HepG2 (cell line): Measurements from ENCODE around the gene ANKRD40CL. TPM values are rescaled to one million over a fixed set of nuclear protein-coding genes. Genes with fewer than 3 reads are reported as not detected.

Source experiments
- BCL6 ChIP-seq: IDR thresholded peaks from 2 replicates; pipeline ENCODE4 v1.6.1; 2016; ENCODE audit warnings: missing genetic modification reagents, missing compliant biosample characterization
- KAT8 ChIP-seq: IDR thresholded peaks from 2 replicates; pipeline ENCODE4 v1.6.1; 2016; ENCODE audit warnings: missing genetic modification reagents, missing compliant biosample characterization
- KLF13 ChIP-seq: sonication (generic); formaldehyde crosslinking; IDR thresholded peaks from 2 replicates; pipeline ENCODE4 v1.4.0; 2020; ENCODE audit warnings: mild to moderate bottlenecking, missing genetic modification reagents
- KLF15 ChIP-seq: sonication (generic); formaldehyde crosslinking; IDR thresholded peaks from 2 replicates; pipeline ENCODE4 v1.8.1; 2023; ENCODE audit warnings: borderline replicate concordance, mild to moderate bottlenecking, inconsistent platforms, missing genetic modification reagents, mixed read lengths
- LCORL ChIP-seq, 2 experiments: fragments of 450-650 bp in 1 of 2; sonication (generic) in 1 of 2; formaldehyde crosslinking in 1 of 2; IDR thresholded peaks; 2 replicates each; pipeline versions ENCODE4 v1.5.0 to v1.6.1; 2017 to 2020; ENCODE audit warnings: antibody characterized with exemption in 1 of 2, missing genetic modification reagents in 1 of 2
- MED1 ChIP-seq: sonication (generic); formaldehyde crosslinking; IDR thresholded peaks from 2 replicates; pipeline ENCODE4 v1.4.0; 2020; ENCODE audit warnings: missing genetic modification reagents
- RBM22 ChIP-seq: fragments of 200-400 bp; formaldehyde crosslinking; optimal IDR thresholded peaks from 2 replicates; pipeline ENCODE3; 2017; ENCODE audit warnings: mild to moderate bottlenecking, low read length, moderate library complexity
- RFXANK ChIP-seq: IDR thresholded peaks from 2 replicates; pipeline ENCODE4 v1.6.1; 2016
- SALL1 ChIP-seq: sonication (generic); formaldehyde crosslinking; IDR thresholded peaks from 2 replicates; pipeline ENCODE4 v1.8.0; 2022; ENCODE audit warnings: mild to moderate bottlenecking, missing genetic modification reagents
- SOX13 ChIP-seq, 3 experiments: fragments of 450-650 bp in 1 of 3; sonication (generic) in 1 of 3; formaldehyde crosslinking in 1 of 3; IDR thresholded peaks in 2 of 3; conservative IDR thresholded peaks in 1 of 3; 2 replicates each; pipeline versions ENCODE4 v1.5.0 to v1.6.1; 2016 to 2020; ENCODE audit warnings: antibody characterized with exemption in 1 of 3, mild to moderate bottlenecking in 1 of 3, missing compliant biosample characterization in 1 of 3, missing genetic modification reagents in 1 of 3, moderate library complexity in 1 of 3
- YY1 ChIP-seq: IDR thresholded peaks from 2 replicates; pipeline ENCODE4 v1.6.1; 2011; ENCODE audit warnings: low read length, low read depth, moderate library complexity, mild to moderate bottlenecking; ENCODE audit not compliant: insufficient read depth, insufficient replicate concordance
- ZMYM2 ChIP-seq: sonication (generic); formaldehyde crosslinking; IDR thresholded peaks from 2 replicates; pipeline ENCODE4 v1.8.0; 2022; ENCODE audit warnings: mild to moderate bottlenecking, missing genetic modification reagents
- ZMYM3 ChIP-seq: sonication (generic); formaldehyde crosslinking; IDR thresholded peaks from 2 replicates; pipeline ENCODE4 v1.5.1; 2020; ENCODE audit warnings: mild to moderate bottlenecking, missing genetic modification reagents
- ZNF101 ChIP-seq: sonication (generic); formaldehyde crosslinking; IDR thresholded peaks from 2 replicates; pipeline ENCODE4 v1.4.0; 2020; ENCODE audit warnings: mild to moderate bottlenecking, low read depth, missing genetic modification reagents, borderline replicate concordance
- ZNF12 ChIP-seq: sonication (generic); formaldehyde crosslinking; IDR thresholded peaks from 2 replicates; pipeline ENCODE4 v1.5.0; 2020; ENCODE audit warnings: missing genetic modification reagents
- ZNF3 ChIP-seq: IDR thresholded peaks from 2 replicates; pipeline ENCODE4 v1.7.0; 2017; ENCODE audit warnings: inconsistent platforms
- ZNF432 ChIP-seq: sonication (generic); formaldehyde crosslinking; IDR thresholded peaks from 2 replicates; pipeline ENCODE4 v1.5.0; 2020; ENCODE audit warnings: missing genetic modification reagents, mild to moderate bottlenecking, borderline replicate concordance
- ZNF619 ChIP-seq: sonication (generic); formaldehyde crosslinking; IDR thresholded peaks from 2 replicates; pipeline ENCODE4 v1.4.0; 2020; ENCODE audit warnings: mild to moderate bottlenecking, missing genetic modification reagents
- polyA plus RNA-seq, 8 experiments: library from polyadenylated mRNA; depleted of rRNA in 3 of 8; stranded (reverse) in 7 of 8; unstranded in 1 of 8; fragments of >200 nt; fragmentation: Illumina TruSeq in 4 of 8; extraction: Trizol in 4 of 8; gene quantifications; 2 replicates each; pipeline versions ENCODE4 v1.2.1 to v1.2.3, GENCODE V29; 2011 to 2016; ENCODE audit warnings: low read depth in 4 of 8, missing spikeins in 1 of 8, mixed read lengths in 1 of 8; ENCODE audit not compliant: insufficient read depth in 1 of 8
- total RNA-seq, 5 experiments: library from RNA; depleted of rRNA; stranded (reverse); fragments of >200 nt; fragmentation: Illumina TruSeq; extraction: Trizol; gene quantifications; 2 replicates each; pipeline ENCODE4 v1.2.3, GENCODE V29; 2016; ENCODE audit warnings: low read depth in 1 of 5
- TF ChIP-seq, protein P1 (sequence below): sonication (generic); formaldehyde crosslinking; IDR thresholded peaks from 2 replicates; pipeline ENCODE4 v1.5.0; 2020; ENCODE audit warnings: mild to moderate bottlenecking, missing genetic modification reagents, moderate library complexity
- TF ChIP-seq, protein P2 (sequence below): IDR thresholded peaks from 2 replicates; pipeline ENCODE4 v1.6.1; 2016; ENCODE audit warnings: low read depth
- TF ChIP-seq, protein P3 (sequence below): sonication (generic); formaldehyde crosslinking; IDR thresholded peaks from 2 replicates; pipeline ENCODE4 v1.5.1; 2020; ENCODE audit warnings: mild to moderate bottlenecking, moderate library complexity, missing genetic modification reagents
- TF ChIP-seq, protein P4 (sequence below): IDR thresholded peaks from 2 replicates; pipeline ENCODE4 v1.6.1; 2016; ENCODE audit warnings: control low read depth
- TF ChIP-seq, protein P5 (sequence below): IDR thresholded peaks from 2 replicates; pipeline ENCODE4 v1.6.1; 2012; ENCODE audit warnings: inconsistent platforms

ANKRD40CL gene
- total and polyA plus RNA-seq, 2 of the 13 experiments (the other 11 are each of a cell fraction or from before 2014, with no cell fraction given): 0.03 to 0.11 TPM

DNA sequence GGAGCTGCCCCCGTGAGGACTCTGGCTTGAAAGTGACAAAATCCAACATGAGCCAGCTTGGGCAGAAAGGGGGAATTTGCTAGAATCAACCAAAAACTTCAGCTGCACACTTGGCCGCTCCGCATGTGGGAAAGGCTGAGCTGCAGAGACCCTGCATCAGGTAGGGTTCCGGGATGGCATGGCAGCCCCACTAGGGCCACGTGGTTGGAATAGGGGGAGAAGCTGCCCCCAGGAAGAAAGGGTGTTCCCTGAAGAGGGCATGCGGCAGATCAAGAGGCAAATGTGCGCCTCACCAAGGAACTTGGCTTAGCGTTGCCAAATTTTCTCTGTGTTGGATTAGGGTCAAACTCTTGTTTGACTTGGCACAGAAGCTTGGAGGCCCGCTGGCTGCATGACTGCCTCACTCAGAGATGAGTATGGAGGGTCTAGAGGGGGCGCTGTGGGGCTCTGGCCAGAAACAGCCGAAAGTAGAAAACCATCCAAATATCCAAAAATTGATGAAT, 38.9 kb upstream of the ANKRD40CL start (continued):
- TF ChIP-seq, protein P1, sequence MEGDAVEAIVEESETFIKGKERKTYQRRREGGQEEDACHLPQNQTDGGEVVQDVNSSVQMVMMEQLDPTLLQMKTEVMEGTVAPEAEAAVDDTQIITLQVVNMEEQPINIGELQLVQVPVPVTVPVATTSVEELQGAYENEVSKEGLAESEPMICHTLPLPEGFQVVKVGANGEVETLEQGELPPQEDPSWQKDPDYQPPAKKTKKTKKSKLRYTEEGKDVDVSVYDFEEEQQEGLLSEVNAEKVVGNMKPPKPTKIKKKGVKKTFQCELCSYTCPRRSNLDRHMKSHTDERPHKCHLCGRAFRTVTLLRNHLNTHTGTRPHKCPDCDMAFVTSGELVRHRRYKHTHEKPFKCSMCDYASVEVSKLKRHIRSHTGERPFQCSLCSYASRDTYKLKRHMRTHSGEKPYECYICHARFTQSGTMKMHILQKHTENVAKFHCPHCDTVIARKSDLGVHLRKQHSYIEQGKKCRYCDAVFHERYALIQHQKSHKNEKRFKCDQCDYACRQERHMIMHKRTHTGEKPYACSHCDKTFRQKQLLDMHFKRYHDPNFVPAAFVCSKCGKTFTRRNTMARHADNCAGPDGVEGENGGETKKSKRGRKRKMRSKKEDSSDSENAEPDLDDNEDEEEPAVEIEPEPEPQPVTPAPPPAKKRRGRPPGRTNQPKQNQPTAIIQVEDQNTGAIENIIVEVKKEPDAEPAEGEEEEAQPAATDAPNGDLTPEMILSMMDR (CRISPR knock-in tag): peak; percentile 74
- no peak for TF ChIP-seq SOX13 (IDR thresholded peaks at IDR 0.05)
- TF ChIP-seq SOX13 (CRISPR knock-in tag; conservative IDR thresholded peaks at IDR 0.05 in 1 of 2, IDR thresholded peaks at IDR 0.05 in 1 of 2): 0 out of 4 replicates have a peak, but pooled peaks of 1 of the 2 experiments have one; percentile 28
- no peak for TF ChIP-seq ZNF619
- 0 out of 2 replicates have a peak, but pooled peaks have one; percentile 27 for TF ChIP-seq KAT8
- peak; percentile 76 for TF ChIP-seq SALL1 (CRISPR knock-in tag)
- TF ChIP-seq YY1: no peak
- TF ChIP-seq ZMYM2 (CRISPR knock-in tag): 0 out of 2 replicates have a peak, but pooled peaks have one; percentile 32
- TF ChIP-seq, protein P2, sequence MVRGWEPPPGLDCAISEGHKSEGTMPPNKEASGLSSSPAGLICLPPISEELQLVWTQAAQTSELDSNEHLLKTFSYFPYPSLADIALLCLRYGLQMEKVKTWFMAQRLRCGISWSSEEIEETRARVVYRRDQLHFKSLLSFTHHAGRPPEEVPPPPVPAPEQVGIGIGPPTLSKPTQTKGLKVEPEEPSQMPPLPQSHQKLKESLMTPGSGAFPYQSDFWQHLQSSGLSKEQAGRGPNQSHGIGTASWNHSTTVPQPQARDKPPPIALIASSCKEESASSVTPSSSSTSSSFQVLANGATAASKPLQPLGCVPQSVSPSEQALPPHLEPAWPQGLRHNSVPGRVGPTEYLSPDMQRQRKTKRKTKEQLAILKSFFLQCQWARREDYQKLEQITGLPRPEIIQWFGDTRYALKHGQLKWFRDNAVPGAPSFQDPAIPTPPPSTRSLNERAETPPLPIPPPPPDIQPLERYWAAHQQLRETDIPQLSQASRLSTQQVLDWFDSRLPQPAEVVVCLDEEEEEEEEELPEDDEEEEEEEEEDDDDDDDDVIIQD (CRISPR knock-in tag): peak; percentile 54; the same call in 1 of the 2 replicates
- TF ChIP-seq KLF13 (CRISPR knock-in tag): 0 out of 2 replicates have a peak, but pooled peaks have one; percentile 45
- TF ChIP-seq ZNF432 (CRISPR knock-in tag): no peak
- TF ChIP-seq RFXANK (CRISPR knock-in tag): no peak
- TF ChIP-seq ZNF3 (CRISPR knock-in tag): no peak
- TF ChIP-seq LCORL (IDR thresholded peaks at IDR 0.05): peak; percentile 69
- peak; percentile 92 for TF ChIP-seq LCORL (CRISPR knock-in tag; IDR thresholded peaks at IDR 0.05)
- TF ChIP-seq, protein P3, sequence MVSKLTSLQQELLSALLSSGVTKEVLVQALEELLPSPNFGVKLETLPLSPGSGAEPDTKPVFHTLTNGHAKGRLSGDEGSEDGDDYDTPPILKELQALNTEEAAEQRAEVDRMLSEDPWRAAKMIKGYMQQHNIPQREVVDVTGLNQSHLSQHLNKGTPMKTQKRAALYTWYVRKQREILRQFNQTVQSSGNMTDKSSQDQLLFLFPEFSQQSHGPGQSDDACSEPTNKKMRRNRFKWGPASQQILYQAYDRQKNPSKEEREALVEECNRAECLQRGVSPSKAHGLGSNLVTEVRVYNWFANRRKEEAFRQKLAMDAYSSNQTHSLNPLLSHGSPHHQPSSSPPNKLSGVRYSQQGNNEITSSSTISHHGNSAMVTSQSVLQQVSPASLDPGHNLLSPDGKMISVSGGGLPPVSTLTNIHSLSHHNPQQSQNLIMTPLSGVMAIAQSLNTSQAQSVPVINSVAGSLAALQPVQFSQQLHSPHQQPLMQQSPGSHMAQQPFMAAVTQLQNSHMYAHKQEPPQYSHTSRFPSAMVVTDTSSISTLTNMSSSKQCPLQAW (CRISPR knock-in tag): 0 out of 2 replicates have a peak, but pooled peaks have one; percentile 14
- TF ChIP-seq ZNF101 (CRISPR knock-in tag): no peak
- TF ChIP-seq, protein P4, sequence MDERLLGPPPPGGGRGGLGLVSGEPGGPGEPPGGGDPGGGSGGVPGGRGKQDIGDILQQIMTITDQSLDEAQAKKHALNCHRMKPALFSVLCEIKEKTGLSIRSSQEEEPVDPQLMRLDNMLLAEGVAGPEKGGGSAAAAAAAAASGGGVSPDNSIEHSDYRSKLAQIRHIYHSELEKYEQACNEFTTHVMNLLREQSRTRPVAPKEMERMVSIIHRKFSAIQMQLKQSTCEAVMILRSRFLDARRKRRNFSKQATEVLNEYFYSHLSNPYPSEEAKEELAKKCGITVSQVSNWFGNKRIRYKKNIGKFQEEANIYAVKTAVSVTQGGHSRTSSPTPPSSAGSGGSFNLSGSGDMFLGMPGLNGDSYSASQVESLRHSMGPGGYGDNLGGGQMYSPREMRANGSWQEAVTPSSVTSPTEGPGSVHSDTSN (CRISPR knock-in tag): no peak
- TF ChIP-seq KLF15 (CRISPR knock-in tag): no peak
- 0 out of 2 replicates have a peak, but pooled peaks have one; percentile 38 for TF ChIP-seq ZNF12
- TF ChIP-seq MED1 (CRISPR knock-in tag): no peak
- peak; percentile 20; the same call in 1 of the 2 replicates for TF ChIP-seq ZMYM3 (CRISPR knock-in tag)
- peak; percentile 48; the same call in 1 of the 2 replicates for TF ChIP-seq BCL6 (CRISPR knock-in tag)
- TF ChIP-seq, protein P5, sequence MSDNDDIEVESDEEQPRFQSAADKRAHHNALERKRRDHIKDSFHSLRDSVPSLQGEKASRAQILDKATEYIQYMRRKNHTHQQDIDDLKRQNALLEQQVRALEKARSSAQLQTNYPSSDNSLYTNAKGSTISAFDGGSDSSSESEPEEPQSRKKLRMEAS: peak; percentile 61
- no peak for TF ChIP-seq RBM22
